GM12865 (cell line): ENCODE results near the gene MARCHF6.
A peak's percentile ranks its signal among the peaks of the same experiment; 100 is the strongest.

Experiments
- DNase-seq: peaks from one replicate; pipeline ENCODE4 v3.0.0; 2010; ENCODE audit warnings: low read depth
- H3K4me3 ChIP-seq: 2 replicates; pipeline ENCODE4 v1.5.1; 2011; ENCODE audit warnings: mild to moderate bottlenecking, low read depth, low read length, control low read depth
- TF ChIP-seq, protein P1 (sequence below): IDR thresholded peaks from 2 replicates; pipeline ENCODE4 v1.5.1; 2011; ENCODE audit warnings: low read length, control low read depth, low read depth, inconsistent platforms; ENCODE audit not compliant: insufficient read depth; ENCODE audit errors: missing control alignments

MARCHF6 gene

DNA sequence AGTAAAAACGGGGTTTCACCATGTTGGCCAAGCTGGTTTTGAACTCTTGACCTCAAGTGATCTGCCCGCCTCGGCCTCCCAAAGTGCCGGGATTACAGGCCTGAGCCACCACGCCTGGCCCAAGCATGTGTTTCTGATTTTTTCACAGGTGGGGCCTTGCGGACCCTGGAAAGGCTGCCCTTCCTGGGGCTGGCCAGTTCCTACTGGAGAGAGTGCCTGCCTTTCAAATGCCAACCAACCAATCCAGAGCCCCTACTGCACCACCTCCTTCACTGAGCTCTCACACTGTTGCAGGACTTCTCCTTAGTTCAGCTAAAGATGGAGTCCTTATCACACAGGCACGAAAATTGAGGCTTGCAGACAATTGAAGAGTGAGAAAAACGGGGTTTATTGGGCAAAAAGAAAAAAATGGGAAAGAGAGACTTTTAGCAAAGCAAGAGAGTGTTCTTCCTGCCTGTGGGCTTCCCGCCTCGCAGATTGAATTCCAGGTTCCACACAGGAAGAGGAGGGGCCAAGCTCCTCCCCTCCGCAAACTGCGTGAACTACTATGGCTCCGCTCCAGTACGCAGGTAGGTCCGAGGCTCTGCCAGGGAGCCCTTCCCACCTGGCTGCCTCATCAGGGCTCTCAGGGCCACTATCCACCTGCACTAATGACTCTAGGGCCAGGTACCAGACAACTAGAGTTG, 37.5 kb upstream of the MARCHF6 start:
- no peak overlapping the region for H3K4me3 ChIP-seq
- no peak for DNase-seq
- TF ChIP-seq, protein P1, sequence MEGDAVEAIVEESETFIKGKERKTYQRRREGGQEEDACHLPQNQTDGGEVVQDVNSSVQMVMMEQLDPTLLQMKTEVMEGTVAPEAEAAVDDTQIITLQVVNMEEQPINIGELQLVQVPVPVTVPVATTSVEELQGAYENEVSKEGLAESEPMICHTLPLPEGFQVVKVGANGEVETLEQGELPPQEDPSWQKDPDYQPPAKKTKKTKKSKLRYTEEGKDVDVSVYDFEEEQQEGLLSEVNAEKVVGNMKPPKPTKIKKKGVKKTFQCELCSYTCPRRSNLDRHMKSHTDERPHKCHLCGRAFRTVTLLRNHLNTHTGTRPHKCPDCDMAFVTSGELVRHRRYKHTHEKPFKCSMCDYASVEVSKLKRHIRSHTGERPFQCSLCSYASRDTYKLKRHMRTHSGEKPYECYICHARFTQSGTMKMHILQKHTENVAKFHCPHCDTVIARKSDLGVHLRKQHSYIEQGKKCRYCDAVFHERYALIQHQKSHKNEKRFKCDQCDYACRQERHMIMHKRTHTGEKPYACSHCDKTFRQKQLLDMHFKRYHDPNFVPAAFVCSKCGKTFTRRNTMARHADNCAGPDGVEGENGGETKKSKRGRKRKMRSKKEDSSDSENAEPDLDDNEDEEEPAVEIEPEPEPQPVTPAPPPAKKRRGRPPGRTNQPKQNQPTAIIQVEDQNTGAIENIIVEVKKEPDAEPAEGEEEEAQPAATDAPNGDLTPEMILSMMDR, result no peak

DNA sequence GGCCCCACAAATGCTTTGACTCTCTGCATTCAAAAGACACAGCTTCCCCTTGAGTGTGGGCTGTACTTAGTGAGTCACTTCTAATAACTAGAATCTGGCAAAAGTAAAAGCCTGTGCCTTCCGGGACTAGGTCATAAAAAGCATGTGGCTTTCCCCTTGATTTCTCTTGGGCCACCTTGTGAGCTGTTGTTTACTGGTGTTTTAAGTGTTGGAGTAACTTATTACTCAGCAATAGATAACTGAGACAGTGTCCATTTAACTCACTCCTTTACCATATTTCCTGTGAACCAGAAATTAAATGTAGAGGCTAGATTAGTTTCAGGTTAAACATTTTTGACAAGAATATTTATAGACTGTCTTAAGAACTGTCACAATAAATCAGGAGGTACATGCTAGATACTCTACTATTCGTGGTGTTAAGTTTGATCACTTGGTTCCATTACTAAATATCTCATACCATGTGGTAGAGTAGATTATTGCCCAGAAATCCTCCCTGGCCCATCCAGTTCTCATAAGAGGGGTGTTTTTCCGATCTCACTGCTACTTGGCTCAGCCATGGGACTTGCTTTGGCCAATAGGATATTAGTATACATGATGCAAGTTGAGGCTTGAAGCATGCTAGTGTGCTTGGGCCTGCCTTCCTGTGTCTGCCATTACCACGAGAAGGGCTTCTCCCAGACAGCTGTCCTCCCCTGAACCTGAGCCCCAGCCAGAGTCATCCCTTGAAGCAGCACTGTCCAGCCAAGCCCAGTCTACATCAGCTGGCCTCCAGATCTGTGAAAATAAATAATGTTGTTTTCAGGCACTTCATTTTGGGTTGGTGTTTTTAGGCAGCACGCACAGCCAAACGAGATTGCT, 35.4 kb upstream of the MARCHF6 start:
- TF ChIP-seq, protein P1, result no peak
- DNase-seq, result peak; percentile 66
- H3K4me3 ChIP-seq, result no peak overlapping the region

DNA sequence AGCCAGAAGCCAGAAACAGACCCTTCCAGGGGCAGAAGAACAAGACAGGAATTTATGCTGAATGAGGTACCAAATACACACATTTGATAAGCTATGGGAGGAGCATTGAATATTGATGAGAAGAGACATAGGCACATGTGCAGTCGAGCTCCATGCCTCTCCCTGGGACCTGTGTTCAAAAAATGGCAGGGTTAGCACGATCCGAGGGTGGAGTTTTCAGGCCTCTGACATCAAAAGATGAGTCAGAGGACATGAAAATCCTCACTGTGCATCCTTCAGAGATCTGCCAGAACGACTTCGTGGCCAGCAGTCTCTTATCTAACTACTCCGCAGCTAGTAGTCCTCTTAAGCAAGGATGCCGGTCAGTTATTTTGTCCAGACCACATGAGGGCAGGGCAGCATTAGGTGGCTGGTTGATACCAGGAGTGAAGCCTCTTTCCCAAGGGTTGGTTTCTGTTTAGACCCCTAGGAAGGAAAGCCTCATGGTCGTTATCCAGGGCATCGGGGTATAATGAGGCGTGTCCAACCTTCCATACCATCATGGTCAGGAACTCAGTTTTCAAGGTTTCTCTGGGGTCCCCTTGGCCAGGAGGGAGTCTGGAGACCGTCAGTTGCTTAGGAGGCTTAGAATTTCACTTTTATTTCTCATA, 34.2 kb upstream of the MARCHF6 start:
- TF ChIP-seq, protein P1, result no peak
- DNase-seq, result no peak
- no peak overlapping the region for H3K4me3 ChIP-seq

DNA sequence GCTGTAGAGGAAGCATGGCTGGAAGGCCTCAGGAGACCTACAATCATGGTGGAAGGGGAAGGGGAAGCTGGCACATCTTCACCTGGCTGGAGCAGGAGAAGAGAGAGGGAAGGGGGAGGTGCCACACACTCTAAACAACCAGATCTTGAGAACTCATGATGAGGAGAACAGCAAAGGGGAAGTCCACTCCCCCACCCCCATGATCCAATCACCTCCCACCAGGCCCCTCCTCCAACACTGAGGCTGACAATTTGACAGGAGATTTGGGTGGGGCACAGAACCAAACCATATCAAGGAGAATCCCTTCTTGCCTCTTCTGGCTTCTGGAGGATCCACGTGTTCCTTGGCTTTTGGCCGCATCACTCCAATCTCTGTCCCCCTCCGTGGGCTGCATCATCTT, 32.7 kb upstream of the MARCHF6 start:
- no peak for DNase-seq
- TF ChIP-seq, protein P1, result no peak

DNA sequence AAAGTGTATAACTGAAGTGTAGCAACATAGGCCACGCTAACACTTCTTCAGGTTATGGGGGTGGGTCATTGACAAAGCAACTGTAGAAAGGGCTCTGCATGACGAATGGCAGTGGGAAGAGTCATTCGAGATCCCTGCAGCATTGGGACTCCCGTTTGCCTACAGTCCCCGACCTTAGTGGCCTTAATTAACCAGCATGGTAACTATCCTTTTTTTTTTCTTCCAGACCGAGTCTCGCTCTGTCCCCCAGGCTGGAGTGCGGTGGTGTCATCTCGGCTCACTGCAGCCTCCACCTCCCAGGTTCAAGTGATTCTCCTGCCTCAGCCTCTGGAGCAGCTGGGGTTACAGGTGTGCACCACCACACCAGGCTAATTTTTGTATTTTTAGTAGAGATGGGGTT, 31.6 kb upstream of the MARCHF6 start:
- H3K4me3 ChIP-seq, result no peak overlapping the region
- DNase-seq, result no peak
- TF ChIP-seq, protein P1, result no peak

More for the DNA sequence above, 32.7 kb upstream of the MARCHF6 start:
- no peak overlapping the region for H3K4me3 ChIP-seq

DNA sequence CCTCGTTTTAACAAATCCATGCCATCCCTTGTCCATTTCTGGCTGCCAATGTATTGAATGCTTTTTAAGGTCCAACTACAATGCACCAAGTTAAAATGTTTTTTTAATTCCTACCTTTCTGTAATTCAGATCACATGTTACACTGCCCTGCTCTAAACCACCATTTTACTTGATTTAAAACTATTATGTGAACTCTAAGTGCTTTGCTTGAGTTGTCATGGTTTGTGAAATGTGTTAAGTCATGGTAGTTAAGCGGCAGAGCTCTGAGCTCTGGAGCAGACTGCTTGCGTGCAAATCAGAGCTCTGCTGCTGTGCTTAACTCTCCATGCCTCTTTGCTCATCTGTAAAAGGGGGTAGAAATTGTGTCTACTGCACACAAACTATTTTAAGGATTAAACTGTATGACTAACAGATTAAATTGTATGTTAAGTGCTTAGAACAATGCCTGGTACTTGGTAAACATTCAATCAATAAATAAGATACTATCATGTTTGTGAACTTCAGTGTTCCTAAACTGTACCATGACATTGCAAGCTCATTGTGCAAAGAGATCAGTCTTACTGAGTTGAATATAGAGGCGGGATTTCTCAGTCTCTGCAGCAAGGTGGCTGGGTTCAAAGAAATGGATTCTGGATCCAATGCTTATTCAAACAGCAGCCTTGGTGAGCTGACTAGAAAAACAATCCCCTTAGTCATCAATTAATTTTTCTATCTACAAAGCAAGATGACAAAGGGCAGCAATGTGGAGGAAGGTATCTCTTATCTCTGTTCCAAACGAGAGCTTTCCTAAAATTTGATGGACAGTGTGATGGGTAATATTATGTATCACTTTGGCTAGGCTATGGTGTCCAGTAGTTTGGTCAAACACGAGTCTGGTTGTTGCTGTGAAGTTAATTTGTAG, 29.7 kb upstream of the MARCHF6 start:
- no peak overlapping the region for H3K4me3 ChIP-seq
- TF ChIP-seq, protein P1, result no peak
- DNase-seq, result no peak
